H1 (cell line): ENCODE results near the gene PSMD5. TPM values are rescaled to one million over a fixed set of nuclear protein-coding genes. Genes with fewer than 3 reads are reported as not detected.

Experiments
- CHD7 ChIP-seq: fragments of 300-600 bp; sonication (generic); IDR thresholded peaks from 2 replicates; pipeline ENCODE4 v1.7.1; 2012; ENCODE audit warnings: low read length, moderate library complexity, mild to moderate bottlenecking, inconsistent platforms; ENCODE audit not compliant: insufficient replicate concordance
- polyA plus RNA-seq, 7 experiments: library from polyadenylated mRNA; depleted of rRNA in 3 of 7; stranded (reverse) in 5 of 7; unstranded in 2 of 7; fragments of >200 nt in 5 of 7; fragments of 200-250 nt in 2 of 7; gene quantifications; 1 replicate in 5 of 7; 2 replicates in 1 of 7; 4 replicates in 1 of 7; pipeline versions ENCODE4 v1.2.1 to v1.2.3, GENCODE V29; 2011 to 2013; ENCODE audit warnings: missing spikeins in 2 of 7, mixed read lengths in 2 of 7
- total RNA-seq: library from RNA; stranded (reverse); fragmentation: NEBNext Ultra II Directional; extraction: Animal tissue kit (Norgen Biotek cat#: 25700); gene quantifications from 2 replicates; pipeline ENCODE4 v1.2.1, GENCODE V29; 2021

PSMD5 gene
- total and polyA plus RNA-seq, 2 of the 8 experiments (the other 6 are each of a cell fraction or from before 2014, with no cell fraction given): 19.2 to 30.5 TPM

GRCh38 chr9:120883608-120883996 lies 40.9 kb upstream of the PSMD5 start (continued):
- TF ChIP-seq CHD7: no peak
- TF ChIP-seq, all 59 proteins: peak for 0
